ENCODE data around the gene NISCH.
"Not testable (repeated sequence)": the region's sequence is repeated elsewhere in the genome, so short reads cannot be mapped to it uniquely, and the experiment has no call there.

NISCH gene

DNA sequence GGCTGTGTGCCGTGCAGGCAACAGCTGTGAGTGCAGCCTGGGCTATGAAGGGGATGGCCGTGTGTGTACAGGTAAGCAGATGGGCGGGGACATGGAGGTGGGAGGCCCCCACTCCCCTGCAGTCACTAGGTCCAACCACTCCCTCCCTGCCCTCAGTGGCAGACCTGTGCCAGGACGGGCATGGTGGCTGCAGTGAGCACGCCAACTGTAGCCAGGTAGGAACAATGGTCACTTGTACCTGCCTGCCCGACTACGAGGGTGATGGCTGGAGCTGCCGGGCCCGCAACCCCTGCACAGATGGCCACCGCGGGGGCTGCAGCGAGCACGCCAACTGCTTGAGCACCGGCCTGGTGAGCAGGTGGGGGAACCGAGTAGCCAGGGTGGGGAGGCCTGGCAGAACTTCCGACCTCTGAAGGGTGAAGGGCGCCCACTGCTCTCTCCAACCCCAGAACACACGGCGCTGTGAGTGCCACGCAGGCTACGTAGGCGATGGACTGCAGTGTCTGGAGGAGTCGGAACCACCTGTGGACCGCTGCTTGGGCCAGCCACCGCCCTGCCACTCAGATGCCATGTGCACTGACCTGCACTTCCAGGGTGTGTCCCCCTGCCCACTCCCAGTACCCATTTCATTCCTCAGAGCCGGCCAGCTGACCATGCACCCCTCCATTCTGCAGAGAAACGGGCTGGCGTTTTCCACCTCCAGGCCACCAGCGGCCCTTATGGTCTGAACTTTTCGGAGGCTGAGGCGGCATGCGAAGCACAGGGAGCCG is 66.7 kb downstream of the NISCH start:
- peaks cover 0 to 22% (median 0%) of the 10 kb centered on the region in 10 experiments; a peak in 4 of 20 replicates for H3K4me1 ChIP-seq
- no peak overlapping the region for H3K9ac ChIP-seq
- peaks cover 0 to 100% (median 84%) of the 10 kb centered on the region in 11 experiments; a peak in 20 of 22 replicates for H4K20me1 ChIP-seq
- no peak for TF ChIP-seq Cebpa-rat (IDR thresholded peaks at IDR 0.05)
- H3K4me2 ChIP-seq = no peak overlapping the region
- H3K4me3 ChIP-seq = no peak overlapping the region
- no peak overlapping the region for H3K27ac ChIP-seq
- peaks cover 38 to 100% (median 95%) of the 10 kb centered on the region in 11 experiments for H3K36me3 ChIP-seq
- no peaks in the 10 kb centered on the region for H3K27me3 ChIP-seq
- no peaks in the 10 kb centered on the region for H3K9me3 ChIP-seq (replicated peaks in 1 of 11)

DNA sequence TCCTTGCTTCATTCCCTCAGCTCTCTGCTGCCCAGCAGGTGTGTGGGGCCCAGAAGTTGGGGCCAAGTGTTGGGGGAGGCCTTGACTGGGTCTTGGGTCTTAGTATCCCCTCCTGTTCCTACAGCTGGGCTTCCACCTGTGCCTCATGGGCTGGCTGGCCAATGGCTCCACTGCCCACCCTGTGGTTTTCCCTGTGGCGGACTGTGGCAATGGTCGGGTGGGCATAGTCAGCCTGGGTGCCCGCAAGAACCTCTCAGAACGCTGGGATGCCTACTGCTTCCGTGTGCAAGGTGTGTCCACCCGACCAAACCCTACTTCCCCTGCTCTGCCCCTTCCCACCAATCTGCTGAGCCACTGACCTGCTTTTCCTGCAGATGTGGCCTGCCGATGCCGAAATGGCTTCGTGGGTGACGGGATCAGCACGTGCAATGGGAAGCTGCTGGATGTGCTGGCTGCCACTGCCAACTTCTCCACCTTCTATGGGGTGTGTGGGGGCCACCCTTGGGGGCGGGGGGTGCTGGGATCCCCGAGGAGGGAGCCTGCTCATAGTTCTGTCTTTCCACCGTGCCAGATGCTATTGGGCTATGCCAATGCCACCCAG is 67.3 kb downstream of the NISCH start:
- H3K27me3 ChIP-seq = no peaks in the 10 kb centered on the region
- H3K27ac ChIP-seq = no peak overlapping the region; a peak in 1 of 22 replicates
- peaks cover 0 to 26% (median 2%) of the 10 kb centered on the region in 10 experiments; a peak in 4 of 20 replicates for H3K4me1 ChIP-seq
- TF ChIP-seq Cebpa-rat (IDR thresholded peaks at IDR 0.05) = no peak
- no peaks in the 10 kb centered on the region for H3K9me3 ChIP-seq (replicated peaks in 1 of 11)
- H3K9ac ChIP-seq = no peak overlapping the region
- no peak overlapping the region for H3K4me2 ChIP-seq
- H3K4me3 ChIP-seq = no peak overlapping the region
- peaks cover 45 to 100% (median 96%) of the 10 kb centered on the region in 11 experiments for H3K36me3 ChIP-seq
- peaks cover 0 to 100% (median 84%) of the 10 kb centered on the region in 11 experiments; a peak in 20 of 22 replicates for H4K20me1 ChIP-seq

DNA sequence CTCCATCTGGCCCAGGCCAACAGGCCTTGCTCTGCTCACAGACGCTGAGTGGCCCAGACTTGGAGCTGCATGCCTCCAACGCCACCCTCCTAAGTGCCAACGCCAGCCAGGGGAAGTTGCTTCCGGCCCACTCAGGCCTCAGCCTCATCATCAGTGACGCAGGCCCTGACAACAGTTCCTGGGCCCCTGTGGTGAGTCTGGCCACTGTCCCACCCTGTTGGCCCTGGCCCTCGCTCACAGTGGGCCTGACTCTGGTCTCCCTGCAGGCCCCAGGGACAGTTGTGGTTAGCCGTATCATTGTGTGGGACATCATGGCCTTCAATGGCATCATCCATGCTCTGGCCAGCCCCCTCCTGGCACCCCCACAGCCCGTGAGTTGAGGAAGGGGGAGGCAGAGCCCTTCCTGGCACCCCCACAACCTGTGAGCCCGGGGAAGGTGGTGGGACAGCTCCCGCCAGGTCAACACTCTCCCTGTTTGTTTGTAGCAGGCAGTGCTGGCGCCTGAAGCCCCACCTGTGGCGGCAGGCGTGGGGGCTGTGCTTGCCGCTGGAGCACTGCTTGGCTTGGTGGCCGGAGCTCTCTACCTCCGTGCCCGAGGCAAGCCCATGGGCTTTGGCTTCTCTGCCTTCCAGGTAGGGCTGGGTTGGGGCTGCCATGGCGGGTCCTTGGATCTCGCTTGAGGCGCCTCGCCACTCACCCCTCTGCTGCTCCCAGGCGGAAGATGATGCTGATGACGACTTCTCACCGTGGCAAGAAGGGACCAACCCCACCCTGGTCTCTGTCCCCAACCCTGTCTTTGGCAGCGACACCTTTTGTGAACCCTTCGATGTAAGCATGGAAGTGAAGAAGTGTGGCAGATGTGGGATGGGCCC is 68.2 kb downstream of the NISCH start:
- Histone ChIP-seq H3K27ac (peak overlapping the region in 4 of 11 experiments; percentile 7 to 23 (median 16); a peak in 6 of 22 replicates), H3K4me3 (no peak overlapping the region), H3K36me3 (peaks cover 53 to 100% (median 96%) of the 10 kb centered on the region in 11 experiments), H3K4me1 (peaks cover 0 to 33% (median 2%) of the 10 kb centered on the region in 10 experiments; a peak in 4 of 20 replicates), H3K9me3 (replicated peaks in 1 of 11) (no peaks in the 10 kb centered on the region), H3K27me3 (no peaks in the 10 kb centered on the region), H4K20me1 (peaks cover 0 to 100% (median 86%) of the 10 kb centered on the region in 11 experiments; a peak in 20 of 22 replicates), H3K9ac (peak overlapping the region in 1 of 11 experiments; percentile 15; a peak in 1 of 22 replicates), H3K4me2 (no peak overlapping the region)
- no peak for TF ChIP-seq Cebpa-rat (IDR thresholded peaks at IDR 0.05)

DNA sequence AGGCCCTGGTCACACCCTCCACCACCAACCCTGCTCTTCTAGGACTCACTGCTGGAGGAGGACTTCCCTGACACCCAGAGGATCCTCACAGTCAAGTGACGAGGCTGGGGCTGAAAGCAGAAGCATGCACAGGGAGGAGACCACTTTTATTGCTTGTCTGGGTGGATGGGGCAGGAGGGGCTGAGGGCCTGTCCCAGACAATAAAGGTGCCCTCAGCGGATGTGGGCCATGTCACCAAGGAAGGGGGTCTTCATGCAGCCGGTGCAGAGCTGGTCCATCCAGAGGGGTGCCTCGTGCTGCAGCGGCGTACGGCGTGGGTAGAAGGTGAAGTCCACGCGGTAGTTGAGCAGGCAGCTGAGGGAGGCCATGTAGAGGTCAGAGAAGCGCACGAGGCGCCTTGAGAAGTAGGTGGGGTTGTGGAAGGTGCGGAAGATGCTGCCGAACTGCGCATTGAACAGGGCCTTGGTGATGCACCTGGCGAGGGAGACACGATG is 68.9 kb downstream of the NISCH start:
- H3K27me3 ChIP-seq = no peaks in the 10 kb centered on the region
- no peak overlapping the region for H3K4me2 ChIP-seq
- H3K4me3 ChIP-seq = no peak overlapping the region
- H3K36me3 ChIP-seq = peaks cover 60 to 100% (median 97%) of the 10 kb centered on the region in 11 experiments
- H3K9ac ChIP-seq = peak overlapping the region in 1 of 11 experiments; percentile 15; a peak in 1 of 22 replicates
- H4K20me1 ChIP-seq = peaks cover 1 to 100% (median 92%) of the 10 kb centered on the region in 11 experiments; a peak in 20 of 22 replicates
- TF ChIP-seq Cebpa-rat (IDR thresholded peaks at IDR 0.05) = no peak
- peaks cover 0 to 39% (median 6%) of the 10 kb centered on the region in 10 experiments; a peak in 8 of 20 replicates for H3K4me1 ChIP-seq
- no peaks in the 10 kb centered on the region for H3K9me3 ChIP-seq (replicated peaks in 1 of 11)
- peak overlapping the region in 2 of 11 experiments; percentile 1 to 15; a peak in 2 of 22 replicates for H3K27ac ChIP-seq

DNA sequence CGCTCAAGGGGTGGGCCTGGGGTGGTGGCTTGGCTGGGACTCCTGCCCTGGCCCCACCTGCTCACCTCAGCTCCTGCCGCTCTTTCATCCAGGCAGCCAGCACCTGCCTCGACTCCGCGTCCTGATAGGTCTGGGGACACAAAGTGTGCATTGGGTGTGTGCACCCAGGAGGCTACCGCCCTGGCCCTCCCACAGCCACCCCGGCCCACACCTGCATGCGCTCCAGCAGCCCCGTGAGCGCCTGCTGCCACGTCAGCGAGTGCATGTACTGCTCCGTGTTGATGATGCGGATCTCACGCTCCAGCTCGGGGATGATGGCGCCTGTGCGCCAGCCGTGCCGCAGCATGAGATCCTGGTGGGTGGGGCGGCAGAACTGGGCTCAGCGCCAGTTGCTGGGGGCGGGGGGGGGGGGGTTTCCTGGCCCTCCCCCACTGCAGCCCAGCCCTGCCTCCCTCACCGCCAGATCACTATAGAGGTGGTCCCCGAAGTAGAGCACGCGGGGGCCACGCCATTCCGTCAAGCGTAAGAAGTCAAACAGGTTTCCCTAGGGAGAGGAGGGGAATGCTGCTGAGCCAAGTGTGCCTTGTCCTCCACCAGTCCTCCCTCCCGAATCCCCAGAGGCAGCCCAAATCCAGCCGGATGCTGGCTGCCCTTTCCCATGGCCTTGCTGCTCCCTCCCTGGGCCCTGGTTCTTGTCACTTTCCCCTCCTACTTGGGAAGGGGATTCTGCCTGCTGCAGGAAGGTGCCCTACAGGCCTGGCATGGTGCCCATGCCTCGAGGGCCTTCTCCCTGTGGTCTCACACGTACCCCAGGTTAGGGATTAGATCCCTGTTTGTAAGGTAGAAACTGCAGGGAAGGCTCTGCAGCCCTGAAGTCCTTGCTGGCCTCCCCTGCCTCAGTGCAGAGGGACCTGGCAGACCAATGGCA is 69.6 kb downstream of the NISCH start:
- Histone ChIP-seq H3K4me3 (no peak overlapping the region), H3K9me3 (replicated peaks in 1 of 11) (no peaks in the 10 kb centered on the region), H4K20me1 (peaks cover 8 to 100% (median 94%) of the 10 kb centered on the region in 11 experiments; a peak in 20 of 22 replicates), H3K4me2 (no peak overlapping the region), H3K27me3 (no peaks in the 10 kb centered on the region), H3K27ac (peak overlapping the region in 6 of 11 experiments; percentile 7 to 30 (median 15); a peak in 1 of 22 replicates), H3K4me1 (peaks cover 3 to 46% (median 12%) of the 10 kb centered on the region in 10 experiments; a peak in 18 of 20 replicates), H3K9ac (peak overlapping the region in 2 of 11 experiments; percentile 7 to 34; a peak in 1 of 22 replicates), H3K36me3 (peaks cover 67 to 100% (median 95%) of the 10 kb centered on the region in 11 experiments)
- no peak for TF ChIP-seq Cebpa-rat (IDR thresholded peaks at IDR 0.05)

DNA sequence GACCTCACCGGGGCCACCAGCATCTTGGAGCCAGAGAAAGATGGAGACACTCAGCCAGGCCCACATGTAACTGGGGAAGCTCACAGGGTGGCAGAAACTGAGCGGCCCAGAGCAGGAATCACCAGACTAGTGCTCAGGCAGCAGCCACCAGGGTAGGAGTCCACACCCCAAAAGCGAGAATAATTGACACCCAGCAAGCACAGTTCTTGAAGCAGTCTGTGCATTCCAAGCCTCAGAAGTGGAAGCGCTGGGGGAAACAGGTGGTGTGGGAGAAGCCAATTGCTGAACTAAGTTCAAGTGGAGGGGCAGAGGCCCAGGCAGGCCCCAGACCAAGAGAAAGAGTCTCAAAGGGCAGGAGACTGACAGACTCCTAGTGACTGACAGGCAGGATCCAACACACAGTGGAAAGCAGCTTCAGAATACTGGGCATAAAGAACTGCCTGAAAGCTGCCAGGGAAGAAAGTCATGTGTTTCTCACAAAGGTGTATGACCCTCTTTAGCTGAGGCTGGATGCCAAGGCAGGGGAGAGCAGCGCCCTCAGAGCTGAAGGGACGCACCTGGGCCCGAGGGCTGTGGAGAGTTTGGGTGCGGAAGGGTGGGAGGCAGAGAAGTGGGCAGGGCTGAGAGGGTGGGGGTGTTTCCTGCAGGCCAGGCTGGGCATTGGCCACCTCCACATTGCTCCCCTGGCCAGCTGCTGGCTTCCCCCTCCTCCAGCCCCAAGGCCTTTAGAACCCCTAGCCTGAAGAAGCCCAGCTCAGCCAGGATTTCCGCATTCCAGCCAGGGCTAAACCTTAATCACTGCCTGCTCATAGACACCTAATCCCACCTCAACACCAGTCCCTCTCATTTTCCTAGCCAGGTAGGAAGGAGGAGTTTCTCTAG is 70.5 kb downstream of the NISCH start:
- peaks cover 12 to 55% (median 21%) of the 10 kb centered on the region in 10 experiments for H3K4me1 ChIP-seq
- no peaks in the 10 kb centered on the region for H3K9me3 ChIP-seq (replicated peaks in 1 of 11)
- peaks cover 16 to 100% (median 94%) of the 10 kb centered on the region in 11 experiments for H4K20me1 ChIP-seq
- peak overlapping the region in 6 of 11 experiments; percentile 7 to 30 (median 15); a peak in 4 of 22 replicates for H3K27ac ChIP-seq
- peak overlapping the region in 4 of 11 experiments; percentile 1 to 23 (median 11); a peak in 1 of 22 replicates for H3K9ac ChIP-seq
- H3K4me3 ChIP-seq = no peak overlapping the region
- no peak overlapping the region for H3K4me2 ChIP-seq
- H3K27me3 ChIP-seq = no peaks in the 10 kb centered on the region
- TF ChIP-seq Cebpa-rat (IDR thresholded peaks at IDR 0.05) = no peak
- H3K36me3 ChIP-seq = peaks cover 75 to 100% (median 90%) of the 10 kb centered on the region in 11 experiments

DNA sequence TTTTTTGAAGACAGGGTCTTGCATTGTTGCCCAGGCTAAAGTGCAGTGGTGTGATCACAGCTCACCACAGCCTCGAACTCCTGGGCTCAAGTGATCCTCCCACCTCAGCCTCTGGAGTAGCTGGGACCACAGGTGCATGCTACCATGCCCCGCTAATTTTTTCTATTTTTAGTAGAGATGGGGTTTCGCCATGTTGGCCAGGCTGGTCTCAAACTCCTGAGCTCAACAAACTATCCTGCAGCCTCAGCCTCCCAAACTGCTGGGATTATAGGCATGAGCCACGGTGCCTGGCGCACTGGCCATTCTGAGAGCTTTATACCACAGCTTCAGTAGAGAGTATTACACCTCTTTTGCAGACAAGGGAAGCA is 71.3 kb downstream of the NISCH start:
- not testable (repeated sequence) for H3K4me2 ChIP-seq; H3K9me3 ChIP-seq (replicated peaks in 1 of 11); H3K27me3 ChIP-seq; H3K4me3 ChIP-seq
- H3K36me3 ChIP-seq = peaks cover 77 to 100% (median 90%) of the 10 kb centered on the region in 11 experiments
- H3K27ac ChIP-seq = peak overlapping the region in 4 of 11 experiments; percentile 10 to 36 (median 31); a peak in 4 of 22 replicates
- peaks cover 20 to 62% (median 28%) of the 10 kb centered on the region in 10 experiments for H3K4me1 ChIP-seq
- H3K9ac ChIP-seq = peak overlapping the region in 5 of 11 experiments; percentile 8 to 42 (median 15); a peak in 2 of 22 replicates
- peaks cover 23 to 100% (median 95%) of the 10 kb centered on the region in 11 experiments for H4K20me1 ChIP-seq
